Measurements from ENCODE around the gene ACTL6A.

ACTL6A gene

GRCh38 chr3:179544981-179545645, 17.6 kb upstream of the ACTL6A start:
- Histone ChIP-seq H3K4me1 (ENCODE audit: control insufficient read depth, insufficient read depth, low read length) (no peaks in the 10 kb centered on the region), H3K27ac (ENCODE audit: low read depth, low read length) (no peak overlapping the region), H3K36me3 (ENCODE audit: control insufficient read depth, insufficient read depth, low read length) (no peaks in the 10 kb centered on the region), H3K27me3 (ENCODE audit: control insufficient read depth, insufficient read depth, low read length) (no peaks in the 10 kb centered on the region), H3K9ac (ENCODE audit: low read length) (no peak overlapping the region), H3K4me3 (ENCODE audit: low read length) (no peak overlapping the region)

GRCh38 chr3:179546814-179547241, 15.9 kb upstream of the ACTL6A start:
- H3K27me3 ChIP-seq (ENCODE audit: control insufficient read depth, insufficient read depth, low read length): no peaks in the 10 kb centered on the region
- H3K4me1 ChIP-seq (ENCODE audit: control insufficient read depth, insufficient read depth, low read length): no peaks in the 10 kb centered on the region
- no peaks in the 10 kb centered on the region for H3K36me3 ChIP-seq (ENCODE audit: control insufficient read depth, insufficient read depth, low read length)
- H3K9ac ChIP-seq (ENCODE audit: low read length): no peak overlapping the region
- H3K4me3 ChIP-seq (ENCODE audit: low read length): no peak overlapping the region
- H3K27ac ChIP-seq (ENCODE audit: low read depth, low read length): no peak overlapping the region

GRCh38 chr3:179551349-179552105, 11.2 kb upstream of the ACTL6A start:
- Histone ChIP-seq H3K36me3 (ENCODE audit: control insufficient read depth, insufficient read depth, low read length) (no peaks in the 10 kb centered on the region), H3K27ac (ENCODE audit: low read depth, low read length) (no peak overlapping the region), H3K27me3 (ENCODE audit: control insufficient read depth, insufficient read depth, low read length) (no peaks in the 10 kb centered on the region), H3K4me3 (ENCODE audit: low read length) (no peak overlapping the region), H3K4me1 (ENCODE audit: control insufficient read depth, insufficient read depth, low read length) (no peaks in the 10 kb centered on the region), H3K9ac (ENCODE audit: low read length) (no peak overlapping the region)

GRCh38 chr3:179558742-179559364, 3.9 kb upstream of the ACTL6A start:
- Histone ChIP-seq H3K27ac (ENCODE audit: low read depth, low read length) (no peak overlapping the region), H3K27me3 (ENCODE audit: control insufficient read depth, insufficient read depth, low read length) (no peaks in the 10 kb centered on the region), H3K9ac (ENCODE audit: low read length) (no peak overlapping the region), H3K4me1 (ENCODE audit: control insufficient read depth, insufficient read depth, low read length) (peaks cover 2% of the 10 kb centered on the region), H3K4me3 (ENCODE audit: low read length) (no peak overlapping the region), H3K36me3 (ENCODE audit: control insufficient read depth, insufficient read depth, low read length) (no peaks in the 10 kb centered on the region)

- Histone ChIP-seq H3K27ac (ENCODE audit: low read depth, low read length) (no peak overlapping the region), H3K4me1 (ENCODE audit: control insufficient read depth, insufficient read depth, low read length) (peaks cover 5% of the 10 kb centered on the region), H3K9ac (ENCODE audit: low read length) (no peak overlapping the region), H3K36me3 (ENCODE audit: control insufficient read depth, insufficient read depth, low read length) (no peaks in the 10 kb centered on the region), H3K4me3 (ENCODE audit: low read length) (no peak overlapping the region), H3K27me3 (ENCODE audit: control insufficient read depth, insufficient read depth, low read length) (no peaks in the 10 kb centered on the region)
These were observed 1.9 kb upstream of the ACTL6A start for GRCh38 chr3:179560791-179561190.

- no peaks in the 10 kb centered on the region for H3K27me3 ChIP-seq (ENCODE audit: control insufficient read depth, insufficient read depth, low read length)
- peak overlapping the region; percentile 75 for H3K4me3 ChIP-seq (ENCODE audit: low read length)
- H3K36me3 ChIP-seq (ENCODE audit: control insufficient read depth, insufficient read depth, low read length): no peaks in the 10 kb centered on the region
- peak overlapping the region; percentile 79 for H3K27ac ChIP-seq (ENCODE audit: low read depth, low read length)
- peaks cover 5% of the 10 kb centered on the region for H3K4me1 ChIP-seq (ENCODE audit: control insufficient read depth, insufficient read depth, low read length)
- H3K9ac ChIP-seq (ENCODE audit: low read length): no peak overlapping the region
These were observed 601 bp downstream of the ACTL6A start for GRCh38 chr3:179563271-179563783.

- Histone ChIP-seq H3K4me3 (ENCODE audit: low read length) (no peak overlapping the region), H3K9ac (ENCODE audit: low read length) (no peak overlapping the region)
These were observed 2.8 kb downstream of the ACTL6A start for GRCh38 chr3:179565496-179565895.

GRCh38 chr3:179580992-179581391, 18.3 kb downstream of the ACTL6A start:
- H3K36me3 ChIP-seq (ENCODE audit: control insufficient read depth, insufficient read depth, low read length): peaks cover 8% of the 10 kb centered on the region
- H3K4me3 ChIP-seq (ENCODE audit: low read length): no peak overlapping the region
- no peak overlapping the region for H3K9ac ChIP-seq (ENCODE audit: low read length)
- H3K27me3 ChIP-seq (ENCODE audit: control insufficient read depth, insufficient read depth, low read length): no peaks in the 10 kb centered on the region
- H3K27ac ChIP-seq (ENCODE audit: low read depth, low read length): no peak overlapping the region
- no peaks in the 10 kb centered on the region for H3K4me1 ChIP-seq (ENCODE audit: control insufficient read depth, insufficient read depth, low read length)

More at GRCh38 chr3:179565496-179565895, 2.8 kb downstream of the ACTL6A start:
- no peaks in the 10 kb centered on the region for H3K27me3 ChIP-seq (ENCODE audit: control insufficient read depth, insufficient read depth, low read length)
- no peak overlapping the region for H3K27ac ChIP-seq (ENCODE audit: low read depth, low read length)
- peaks cover 5% of the 10 kb centered on the region for H3K4me1 ChIP-seq (ENCODE audit: control insufficient read depth, insufficient read depth, low read length)
- no peaks in the 10 kb centered on the region for H3K36me3 ChIP-seq (ENCODE audit: control insufficient read depth, insufficient read depth, low read length)

GRCh38 chr3:179589143-179589542, 26.4 kb downstream of the ACTL6A start:
- peaks cover 11% of the 10 kb centered on the region for H3K36me3 ChIP-seq (ENCODE audit: control insufficient read depth, insufficient read depth, low read length)
- H3K27ac ChIP-seq (ENCODE audit: low read depth, low read length): no peak overlapping the region
- H3K9ac ChIP-seq (ENCODE audit: low read length): no peak overlapping the region
- H3K27me3 ChIP-seq (ENCODE audit: control insufficient read depth, insufficient read depth, low read length): no peaks in the 10 kb centered on the region
- no peak overlapping the region for H3K4me3 ChIP-seq (ENCODE audit: low read length)
- H3K4me1 ChIP-seq (ENCODE audit: control insufficient read depth, insufficient read depth, low read length): no peaks in the 10 kb centered on the region

- H3K27ac ChIP-seq (ENCODE audit: low read depth, low read length): no peak overlapping the region
- H3K27me3 ChIP-seq (ENCODE audit: control insufficient read depth, insufficient read depth, low read length): no peaks in the 10 kb centered on the region
- H3K4me3 ChIP-seq (ENCODE audit: low read length): no peak overlapping the region
- peaks cover 15% of the 10 kb centered on the region for H3K36me3 ChIP-seq (ENCODE audit: control insufficient read depth, insufficient read depth, low read length)
- no peak overlapping the region for H3K9ac ChIP-seq (ENCODE audit: low read length)
- no peaks in the 10 kb centered on the region for H3K4me1 ChIP-seq (ENCODE audit: control insufficient read depth, insufficient read depth, low read length)
These were observed 27.9 kb downstream of the ACTL6A start for GRCh38 chr3:179590669-179591068.

- Histone ChIP-seq H3K4me3 (ENCODE audit: low read length) (no peak overlapping the region), H3K4me1 (ENCODE audit: control insufficient read depth, insufficient read depth, low read length) (no peaks in the 10 kb centered on the region), H3K9ac (ENCODE audit: low read length) (no peak overlapping the region), H3K36me3 (ENCODE audit: control insufficient read depth, insufficient read depth, low read length) (peaks cover 15% of the 10 kb centered on the region), H3K27ac (ENCODE audit: low read depth, low read length) (no peak overlapping the region), H3K27me3 (ENCODE audit: control insufficient read depth, insufficient read depth, low read length) (no peaks in the 10 kb centered on the region)
These were observed 28.6 kb downstream of the ACTL6A start for GRCh38 chr3:179591313-179591712.

- Histone ChIP-seq H3K9ac (ENCODE audit: low read length) (no peak overlapping the region), H3K27ac (ENCODE audit: low read depth, low read length) (no peak overlapping the region), H3K4me1 (ENCODE audit: control insufficient read depth, insufficient read depth, low read length) (peaks cover 7% of the 10 kb centered on the region), H3K36me3 (ENCODE audit: control insufficient read depth, insufficient read depth, low read length) (peaks cover 16% of the 10 kb centered on the region), H3K4me3 (ENCODE audit: low read length) (no peak overlapping the region), H3K27me3 (ENCODE audit: control insufficient read depth, insufficient read depth, low read length) (no peaks in the 10 kb centered on the region)
These were observed 36.8 kb downstream of the ACTL6A start for GRCh38 chr3:179599531-179599930.

Measured in rectal smooth muscle tissue (tissue), 1 donor.